Esophagus squamous epithelium (tissue), 4 donors: ENCODE results near the gene PDGFD.

Experiments used
- POLR2A ChIP-seq, 4 donors: fragments of 450-650 bp; IDR thresholded peaks; one replicate each; pipeline ENCODE4 v1.6.1; 2017; ENCODE audit warnings: antibody characterized with exemption in 4 of 4, mild to moderate bottlenecking in 4 of 4, moderate library complexity in 3 of 4
- TF ChIP-seq, protein P1 (sequence below), 6 experiments: fragments of 450-650 bp in 4 of 6; fragments of 200-600 bp in 2 of 6; sonication (generic) in 2 of 6; IDR thresholded peaks; one replicate each; pipeline ENCODE4 v1.5.1; 2016 to 2019; ENCODE audit warnings: antibody characterized with exemption in 6 of 6, mild to moderate bottlenecking in 4 of 6, moderate library complexity in 4 of 6

DNA sequence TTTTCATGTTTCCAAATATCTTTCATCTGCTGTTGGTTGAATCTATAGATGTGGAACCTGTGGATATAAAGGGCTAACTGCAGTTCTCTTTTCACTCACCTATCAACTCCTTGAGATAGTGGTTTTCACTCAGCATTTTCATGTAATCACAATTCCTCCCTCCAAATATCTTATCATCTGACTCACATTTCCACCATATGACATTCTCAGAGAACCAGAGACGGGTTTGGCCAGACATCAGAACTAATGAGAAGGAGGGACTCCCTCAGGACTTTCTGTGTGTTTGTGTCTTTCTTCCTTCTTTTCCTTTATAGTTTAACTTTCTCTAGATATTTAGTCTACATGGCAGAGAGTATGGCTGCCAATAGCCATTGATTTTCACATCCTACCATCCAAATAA is 262.3 kb downstream of the PDGFD start:
- no peak for TF ChIP-seq POLR2A (IDR thresholded peaks at IDR 0.05)
- TF ChIP-seq, protein P1, sequence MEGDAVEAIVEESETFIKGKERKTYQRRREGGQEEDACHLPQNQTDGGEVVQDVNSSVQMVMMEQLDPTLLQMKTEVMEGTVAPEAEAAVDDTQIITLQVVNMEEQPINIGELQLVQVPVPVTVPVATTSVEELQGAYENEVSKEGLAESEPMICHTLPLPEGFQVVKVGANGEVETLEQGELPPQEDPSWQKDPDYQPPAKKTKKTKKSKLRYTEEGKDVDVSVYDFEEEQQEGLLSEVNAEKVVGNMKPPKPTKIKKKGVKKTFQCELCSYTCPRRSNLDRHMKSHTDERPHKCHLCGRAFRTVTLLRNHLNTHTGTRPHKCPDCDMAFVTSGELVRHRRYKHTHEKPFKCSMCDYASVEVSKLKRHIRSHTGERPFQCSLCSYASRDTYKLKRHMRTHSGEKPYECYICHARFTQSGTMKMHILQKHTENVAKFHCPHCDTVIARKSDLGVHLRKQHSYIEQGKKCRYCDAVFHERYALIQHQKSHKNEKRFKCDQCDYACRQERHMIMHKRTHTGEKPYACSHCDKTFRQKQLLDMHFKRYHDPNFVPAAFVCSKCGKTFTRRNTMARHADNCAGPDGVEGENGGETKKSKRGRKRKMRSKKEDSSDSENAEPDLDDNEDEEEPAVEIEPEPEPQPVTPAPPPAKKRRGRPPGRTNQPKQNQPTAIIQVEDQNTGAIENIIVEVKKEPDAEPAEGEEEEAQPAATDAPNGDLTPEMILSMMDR (IDR thresholded peaks at IDR 0.05): no peak
